ENCODE data around the gene ZNF214.

The ZNF214 gene

GRCh38 chr11:7020183-7020917, at the start of gene ZNF214, which contains the start of gene NLRP14:
TSS of gene ZNF214 (minus strand) at chr11:7020346. CDS start at chr11:7002835, 17,511 bp downstream.
TSS of gene NLRP14 (plus strand) at chr11:7020479. CDS start at chr11:7038587, 18,108 bp downstream.
- DNase-seq = peak; percentile 92
- in situ Hi-C loops (cut with HindIII; ENCODE audit: low pct_ligation_motif_present, low pct_unique_long_range_greater_than_20kb, low sequenced_read_pairs) = no loop called here

GRCh38 chr11:7062534-7062933, 42.4 kb upstream of the ZNF214 start:
- DNase-seq = no peak
- in situ Hi-C loops (cut with HindIII; ENCODE audit: low pct_ligation_motif_present, low pct_unique_long_range_greater_than_20kb, low sequenced_read_pairs) = no loop called here

DNA sequence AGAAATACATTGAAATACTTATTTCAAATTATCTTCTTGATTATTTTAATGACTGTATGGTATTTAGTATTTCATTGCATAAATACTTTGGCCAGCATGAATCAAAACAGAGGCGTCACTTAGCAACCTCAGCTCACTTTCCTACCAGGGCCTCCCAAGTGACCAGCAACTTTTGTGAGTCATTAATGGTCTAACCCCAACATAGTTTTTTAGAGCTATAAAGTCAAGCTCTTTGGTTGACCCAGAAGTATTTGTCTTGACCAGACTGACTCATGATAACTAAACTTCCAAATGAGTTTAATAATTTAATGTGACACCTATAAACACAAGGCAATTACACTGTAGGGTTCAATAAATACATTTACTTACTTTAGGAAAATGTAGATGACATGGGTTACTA, 40.7 kb upstream of the ZNF214 start:
- in situ Hi-C loops (cut with HindIII; ENCODE audit: low pct_ligation_motif_present, low pct_unique_long_range_greater_than_20kb, low sequenced_read_pairs) = no loop called here
- no peak for DNase-seq

GRCh38 chr11:7057641-7058040, 37.5 kb upstream of the ZNF214 start:
- no peak for DNase-seq
- in situ Hi-C loops (cut with HindIII; ENCODE audit: low pct_ligation_motif_present, low pct_unique_long_range_greater_than_20kb, low sequenced_read_pairs) = no loop called here

DNA sequence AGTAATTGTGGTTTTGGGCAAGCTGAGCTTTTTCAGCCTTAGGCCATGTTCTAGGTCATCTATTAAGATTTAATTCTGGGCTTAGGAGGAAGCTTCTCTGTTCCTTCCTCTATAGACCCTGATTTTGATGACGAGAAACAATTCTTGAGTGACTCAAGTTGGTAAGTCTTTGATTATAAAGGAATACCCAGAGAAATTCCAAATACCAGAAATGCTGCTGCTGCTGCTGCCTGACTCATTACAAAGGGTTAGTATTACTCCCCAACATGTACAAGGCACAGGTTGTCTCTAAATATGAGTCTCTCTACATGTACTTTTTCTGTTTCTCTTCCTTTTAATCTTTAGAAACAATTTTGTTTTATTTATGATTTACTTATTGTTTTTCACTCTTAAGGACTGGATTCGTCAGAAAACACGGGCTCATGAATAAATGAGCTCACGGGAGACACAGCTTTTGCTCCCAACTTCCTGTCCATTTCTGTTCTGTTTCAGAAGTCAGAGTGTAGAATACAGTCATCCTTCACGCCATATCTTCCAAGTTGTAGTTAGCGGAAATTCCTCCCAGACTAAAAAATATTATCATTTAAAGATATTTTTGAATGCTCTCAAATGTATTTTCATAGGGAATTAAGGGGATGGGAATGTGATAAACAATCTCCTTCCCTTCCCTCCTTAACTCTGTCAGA, 36.8 kb upstream of the ZNF214 start:
- DNase-seq = no peak
- in situ Hi-C loops (cut with HindIII; ENCODE audit: low pct_ligation_motif_present, low pct_unique_long_range_greater_than_20kb, low sequenced_read_pairs) = no loop called here

- no peak for DNase-seq
- in situ Hi-C loops (cut with HindIII; ENCODE audit: low pct_ligation_motif_present, low pct_unique_long_range_greater_than_20kb, low sequenced_read_pairs) = no loop called here
Observed at GRCh38 chr11:7050191-7050590, 30.0 kb upstream of the ZNF214 start.

- no peak for DNase-seq
- in situ Hi-C loops (cut with HindIII; ENCODE audit: low pct_ligation_motif_present, low pct_unique_long_range_greater_than_20kb, low sequenced_read_pairs) = no loop called here
Observed at GRCh38 chr11:7046474-7047175, 26.5 kb upstream of the ZNF214 start.

- in situ Hi-C loops (cut with HindIII; ENCODE audit: low pct_ligation_motif_present, low pct_unique_long_range_greater_than_20kb, low sequenced_read_pairs) = no loop called here
- DNase-seq = no peak
Observed at GRCh38 chr11:7034019-7034418, 13.9 kb upstream of the ZNF214 start.

DNA sequence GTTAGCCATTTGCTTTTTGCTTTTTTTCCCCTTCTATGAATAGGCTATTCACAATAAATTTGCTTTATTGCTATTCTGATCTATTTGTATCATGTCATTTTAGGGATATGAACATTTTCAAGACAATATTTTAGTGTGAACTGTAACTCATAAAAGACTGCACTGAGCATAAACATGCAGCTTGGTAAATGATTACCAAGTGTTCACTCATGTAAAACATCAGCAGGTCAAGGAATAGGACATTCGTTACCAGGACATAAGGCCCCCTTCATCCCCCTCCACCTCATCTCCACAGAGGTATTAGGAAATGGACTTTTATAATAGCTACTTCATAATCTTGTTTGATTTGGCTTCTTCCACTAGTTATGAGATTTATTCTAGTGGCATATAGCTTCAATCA, 12.5 kb upstream of the ZNF214 start:
- in situ Hi-C loops (cut with HindIII; ENCODE audit: low pct_ligation_motif_present, low pct_unique_long_range_greater_than_20kb, low sequenced_read_pairs) = no loop called here
- DNase-seq = peak; percentile 7

DNA sequence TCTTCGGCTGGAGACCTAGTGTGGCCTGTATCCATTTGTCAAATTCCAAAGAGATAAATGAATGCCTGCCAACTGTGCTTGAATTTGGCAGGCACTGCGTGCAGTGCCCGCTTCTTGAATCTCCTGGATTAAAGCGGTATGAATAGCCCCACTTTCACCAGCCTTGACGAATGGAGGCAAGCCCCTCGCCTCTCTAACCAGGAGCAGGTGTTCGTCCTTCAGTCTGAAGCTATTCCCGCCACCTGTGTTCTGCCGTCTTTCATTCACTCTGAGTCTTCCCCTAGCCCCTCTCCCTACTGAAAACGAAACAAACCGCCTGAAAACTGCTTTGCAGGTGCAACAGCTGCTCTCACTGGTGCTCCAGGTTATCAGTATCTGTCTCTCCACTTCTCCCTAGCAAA, 11.3 kb upstream of the ZNF214 start:
- no peak for DNase-seq
- in situ Hi-C loops (cut with HindIII; ENCODE audit: low pct_ligation_motif_present, low pct_unique_long_range_greater_than_20kb, low sequenced_read_pairs) = no loop called here

GRCh38 chr11:7030836-7031235, 10.7 kb upstream of the ZNF214 start:
- in situ Hi-C loops (cut with HindIII; ENCODE audit: low pct_ligation_motif_present, low pct_unique_long_range_greater_than_20kb, low sequenced_read_pairs) = no loop called here
- no peak for DNase-seq

DNA sequence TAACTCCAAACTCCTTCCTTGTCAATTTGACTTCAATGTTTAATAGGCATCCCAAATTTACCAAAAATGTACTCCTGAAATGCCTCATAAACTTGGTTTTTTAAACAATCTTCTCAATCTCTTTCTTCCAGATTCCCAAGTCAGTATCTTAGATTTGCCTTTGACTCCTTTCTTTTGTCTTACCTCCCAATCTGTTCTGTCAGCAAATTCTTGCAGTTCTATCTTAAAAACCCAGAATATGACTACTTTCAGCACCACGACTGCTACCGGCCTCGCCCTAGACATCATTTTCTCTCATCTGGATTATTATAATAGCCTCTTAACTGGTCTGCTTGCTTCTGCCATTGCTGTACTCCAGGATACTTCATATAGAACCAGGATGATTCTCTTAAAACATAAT, 8.0 kb upstream of the ZNF214 start:
- in situ Hi-C loops (cut with HindIII; ENCODE audit: low pct_ligation_motif_present, low pct_unique_long_range_greater_than_20kb, low sequenced_read_pairs) = no loop called here
- no peak for DNase-seq

DNA sequence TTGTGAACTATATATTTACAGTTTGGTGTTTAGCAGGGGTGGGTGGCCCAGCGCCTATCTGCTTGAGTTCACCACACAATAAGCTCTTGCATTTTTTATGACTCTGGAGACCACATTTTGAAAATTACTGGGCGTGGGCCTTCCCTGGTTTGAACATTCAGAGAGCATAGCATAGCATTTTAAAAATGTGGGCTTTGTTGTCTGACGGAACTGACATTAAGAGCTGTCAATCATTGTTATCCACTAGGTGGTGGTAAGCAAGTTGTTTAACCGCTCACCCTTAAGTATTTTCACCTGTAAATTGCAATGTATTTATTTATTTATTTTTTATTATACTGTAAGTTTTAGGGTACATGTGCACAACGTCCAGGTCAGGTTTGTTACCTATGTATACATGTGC, 1.2 kb upstream of the ZNF214 start:
- no peak for DNase-seq
- in situ Hi-C loops (cut with HindIII; ENCODE audit: low pct_ligation_motif_present, low pct_unique_long_range_greater_than_20kb, low sequenced_read_pairs) = no loop called here

DNA sequence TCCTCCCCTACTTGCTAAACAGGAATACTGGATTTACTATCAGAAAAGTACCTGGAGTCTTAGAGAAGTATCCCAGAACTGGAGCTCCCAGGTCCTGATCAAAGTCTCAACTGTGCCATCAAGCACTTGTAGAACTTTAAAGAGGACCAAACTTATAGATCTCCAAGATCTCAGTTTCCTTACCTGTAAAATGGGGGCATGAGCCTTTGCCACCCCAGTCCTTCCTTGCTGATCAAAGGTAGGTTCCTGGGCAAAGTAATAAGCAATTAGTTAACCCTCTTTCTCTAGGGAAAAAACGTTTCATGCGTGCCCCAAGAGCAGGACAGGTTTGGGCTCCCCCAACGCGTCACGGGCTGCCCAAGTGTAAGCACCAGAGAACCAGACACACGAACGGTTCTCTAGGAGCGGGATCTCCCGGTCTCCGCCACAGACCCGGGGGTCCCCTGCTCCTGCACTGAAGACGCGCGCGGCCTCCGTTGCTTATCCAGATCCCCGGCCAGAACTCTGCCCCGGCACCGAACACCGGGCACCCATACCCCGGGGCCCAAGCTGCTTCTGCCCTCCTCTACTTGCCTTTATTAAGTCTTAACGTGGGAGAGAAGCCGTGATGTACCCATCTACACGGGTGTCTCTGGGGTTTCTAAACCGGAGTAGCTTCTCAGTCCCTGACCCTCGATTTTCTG, 505 bp downstream of the ZNF214 start:
- DNase-seq = peak; percentile 27
- in situ Hi-C loops (cut with HindIII; ENCODE audit: low pct_ligation_motif_present, low pct_unique_long_range_greater_than_20kb, low sequenced_read_pairs) = no loop called here

GRCh38 chr11:7016011-7016410, 4.1 kb downstream of the ZNF214 start:
- in situ Hi-C loops (cut with HindIII; ENCODE audit: low pct_ligation_motif_present, low pct_unique_long_range_greater_than_20kb, low sequenced_read_pairs) = no loop called here
- DNase-seq = no peak

DNA sequence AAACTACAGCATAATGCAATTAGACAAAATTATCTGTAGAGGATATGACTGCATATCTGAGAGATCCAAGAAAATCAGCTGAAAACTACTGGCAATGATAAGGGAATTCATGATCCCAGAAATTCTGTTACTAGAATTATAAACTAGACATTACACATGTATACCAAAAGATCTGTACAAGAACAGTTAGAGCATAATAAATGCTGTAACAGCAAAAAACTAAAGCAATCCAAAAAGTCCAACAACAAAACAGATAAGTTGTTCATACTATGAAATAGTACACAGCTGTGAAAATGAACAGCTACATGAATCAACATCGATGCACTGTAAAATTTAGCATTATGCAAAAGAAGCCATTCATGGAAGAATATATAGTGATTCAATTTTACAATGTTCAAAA, 6.0 kb downstream of the ZNF214 start:
- DNase-seq = no peak
- in situ Hi-C loops (cut with HindIII; ENCODE audit: low pct_ligation_motif_present, low pct_unique_long_range_greater_than_20kb, low sequenced_read_pairs) = no loop called here

DNA sequence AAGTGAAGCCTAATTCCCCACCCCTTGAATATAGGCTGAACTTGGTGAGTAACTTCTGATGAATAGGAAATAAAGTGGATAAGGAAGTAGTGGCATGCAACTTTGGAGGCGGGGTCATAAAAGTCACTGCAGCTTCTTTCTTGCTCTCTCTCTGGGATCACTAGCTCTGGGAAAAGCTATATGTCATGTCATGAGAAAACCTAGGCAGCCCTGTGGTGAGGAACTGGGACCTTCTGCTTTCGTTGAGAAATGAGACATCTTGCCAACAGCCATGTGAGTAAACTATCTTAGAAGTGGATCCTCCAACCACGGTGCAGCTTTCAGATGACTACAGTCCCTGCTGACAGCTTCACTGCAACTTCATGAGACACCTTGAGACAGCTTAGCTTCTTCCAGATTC, 15.7 kb downstream of the ZNF214 start:
- in situ Hi-C loops (cut with HindIII; ENCODE audit: low pct_ligation_motif_present, low pct_unique_long_range_greater_than_20kb, low sequenced_read_pairs) = no loop called here
- peak; percentile 35 for DNase-seq

GRCh38 chr11:6995703-6996102, 24.4 kb downstream of the ZNF214 start:
- in situ Hi-C loops (cut with HindIII; ENCODE audit: low pct_ligation_motif_present, low pct_unique_long_range_greater_than_20kb, low sequenced_read_pairs) = no loop called here
- no peak for DNase-seq
